Mesothelial cell of epicardium (in vitro differentiated cells): ENCODE data around the gene PTPN18. TPM values are rescaled to one million over a fixed set of nuclear protein-coding genes. Genes with fewer than 3 reads are reported as not detected.

Source experiments
- DNase-seq, 2 experiments: peaks; one replicate each; pipeline ENCODE4 v3.0.0; 2021; ENCODE audit warnings: low spot score in 2 of 2; ENCODE audit not compliant: unreplicated experiment in 2 of 2
- H3K27ac Mint-ChIP-seq: 2 replicates; pipeline ENCODE4 v1.8.0; 2021; ENCODE audit warnings: mixed read lengths
- H3K27me3 Mint-ChIP-seq: 2 replicates; pipeline ENCODE4 v1.8.0; 2021; ENCODE audit warnings: low read depth, mixed read lengths
- H3K36me3 Mint-ChIP-seq: 2 replicates; pipeline ENCODE4 v1.8.0; 2021; ENCODE audit warnings: mixed read lengths
- H3K4me1 Mint-ChIP-seq: 2 replicates; pipeline ENCODE4 v1.8.0; 2021; ENCODE audit warnings: mixed read lengths
- H3K4me3 Mint-ChIP-seq: 2 replicates; pipeline ENCODE4 v1.8.0; 2021; ENCODE audit warnings: mild to moderate bottlenecking, moderate library complexity, mixed read lengths
- H3K9me3 Mint-ChIP-seq: 2 replicates; pipeline ENCODE4 v1.8.0; 2021; ENCODE audit warnings: mixed read lengths
- CTCF ChIP-seq: fragments of 200-600 bp; sonication (generic); IDR thresholded peaks from one replicate; pipeline ENCODE4 v1.5.0; 2021; ENCODE audit warnings: antibody characterized with exemption; ENCODE audit not compliant: unreplicated experiment
- total RNA-seq: library from RNA; stranded (reverse); gene quantifications from 3 replicates; pipeline ENCODE4 v1.2.1, GENCODE V29; 2021

Gene PTPN18
- total RNA-seq, 1 donor from 2014 or later = 20.1 TPM

- Mint-ChIP-seq H3K36me3 (peaks cover 32% of the 10 kb centered on the region), H3K4me3 (peak overlapping the region; percentile 99), H3K27ac (peak overlapping the region; percentile 98), H3K4me1 (peaks cover 23% of the 10 kb centered on the region), H3K9me3 (no peaks in the 10 kb centered on the region), H3K27me3 (peaks cover 1% of the 10 kb centered on the region)
- DNase-seq = peak; percentile 70 to 84
- TF ChIP-seq CTCF = no peak
Observed at GRCh38 chr2:130342020-130342532, 13.8 kb upstream of the PTPN18 start.

GRCh38 chr2:130342533-130343275 is 13.2 kb upstream of the PTPN18 start, which contains the start of gene IMP4:
Gene IMP4 (plus strand): TSS chr2:130342897. CDS start chr2:130342933, 36 bp downstream.
- no peaks in the 10 kb centered on the region for H3K9me3 Mint-ChIP-seq
- peaks cover 17% of the 10 kb centered on the region for H3K4me1 Mint-ChIP-seq
- no peak for TF ChIP-seq CTCF
- peak within 1 kb of the TSS; percentile 98 for H3K27ac Mint-ChIP-seq
- peak within 1 kb of the TSS; percentile 99 for H3K4me3 Mint-ChIP-seq
- peak; percentile 87 to 89 for DNase-seq
- peaks cover 38% of the 10 kb centered on the region for H3K36me3 Mint-ChIP-seq
- no peaks in the 10 kb centered on the region for H3K27me3 Mint-ChIP-seq

- peaks cover 41% of the 10 kb centered on the region for H3K36me3 Mint-ChIP-seq
- H3K27me3 Mint-ChIP-seq = no peaks in the 10 kb centered on the region
- no peak for DNase-seq
- H3K4me1 Mint-ChIP-seq = peaks cover 15% of the 10 kb centered on the region
- no peak overlapping the region for H3K27ac Mint-ChIP-seq
- no peak for TF ChIP-seq CTCF
- peak overlapping the region; percentile 99 for H3K4me3 Mint-ChIP-seq
- no peaks in the 10 kb centered on the region for H3K9me3 Mint-ChIP-seq
Observed at GRCh38 chr2:130344578-130344977, 11.3 kb upstream of the PTPN18 start.

- TF ChIP-seq CTCF = no peak
- no peak for DNase-seq
- H3K27ac Mint-ChIP-seq = no peak overlapping the region
- H3K9me3 Mint-ChIP-seq = no peaks in the 10 kb centered on the region
- no peaks in the 10 kb centered on the region for H3K27me3 Mint-ChIP-seq
- H3K4me3 Mint-ChIP-seq = peak overlapping the region; percentile 99
- H3K4me1 Mint-ChIP-seq = peaks cover 15% of the 10 kb centered on the region
- peaks cover 37% of the 10 kb centered on the region for H3K36me3 Mint-ChIP-seq
Observed at GRCh38 chr2:130345091-130345490, 10.8 kb upstream of the PTPN18 start.

GRCh38 chr2:130345611-130346010 is 10.2 kb upstream of the PTPN18 start:
- Mint-ChIP-seq H3K9me3 (no peaks in the 10 kb centered on the region), H3K27me3 (no peaks in the 10 kb centered on the region), H3K4me3 (no peak overlapping the region), H3K36me3 (peaks cover 33% of the 10 kb centered on the region), H3K27ac (no peak overlapping the region), H3K4me1 (peaks cover 15% of the 10 kb centered on the region)
- DNase-seq = no peak
- TF ChIP-seq CTCF = no peak
